IPS DF 19.7 (cell line): ENCODE results near the gene RAPGEF6.
"Not testable (repeated sequence)": the region's sequence is repeated elsewhere in the genome, so short reads cannot be mapped to it uniquely, and the experiment has no call there.

Experiments used
- DNase-seq: peaks from one replicate; pipeline ENCODE4 v3.0.0-alpha.2; 2013; ENCODE audit warnings: low read depth, low spot score

RAPGEF6 gene

GRCh38 chr5:131634996-131635683, at the start of gene RAPGEF6:
Gene RAPGEF6, minus strand, starts transcription at chr5:131635229. Its CDS starts 199 bp downstream, at chr5:131635030.
- DNase-seq = peak; percentile 98

GRCh38 chr5:131684595-131684994, 49.6 kb upstream of the RAPGEF6 start:
- no peak for DNase-seq

- no peak for DNase-seq
These were observed 49.0 kb upstream of the RAPGEF6 start for GRCh38 chr5:131684051-131684450.

- DNase-seq = no peak
These were observed 47.8 kb upstream of the RAPGEF6 start for GRCh38 chr5:131682826-131683225.

- no peak for DNase-seq
These were observed 47.1 kb upstream of the RAPGEF6 start for GRCh38 chr5:131682175-131682574.

GRCh38 chr5:131679911-131680310, 44.9 kb upstream of the RAPGEF6 start:
- no peak for DNase-seq

GRCh38 chr5:131678273-131678672, 43.2 kb upstream of the RAPGEF6 start:
- DNase-seq = not testable (repeated sequence)

- DNase-seq = no peak
These were observed 42.1 kb upstream of the RAPGEF6 start for GRCh38 chr5:131677115-131677514.

- no peak for DNase-seq
These were observed 37.7 kb upstream of the RAPGEF6 start for GRCh38 chr5:131672776-131673175.

- DNase-seq = no peak
These were observed 37.1 kb upstream of the RAPGEF6 start for GRCh38 chr5:131671994-131672655.

GRCh38 chr5:131671409-131671808, 36.4 kb upstream of the RAPGEF6 start:
- no peak for DNase-seq

GRCh38 chr5:131664929-131665328, 29.9 kb upstream of the RAPGEF6 start:
- no peak for DNase-seq

GRCh38 chr5:131661933-131662332, 26.9 kb upstream of the RAPGEF6 start:
- DNase-seq = no peak

GRCh38 chr5:131659841-131660240, 24.8 kb upstream of the RAPGEF6 start:
- no peak for DNase-seq

- DNase-seq = no peak
These were observed 24.3 kb upstream of the RAPGEF6 start for GRCh38 chr5:131659290-131659689.

- DNase-seq = no peak
These were observed 19.7 kb upstream of the RAPGEF6 start for GRCh38 chr5:131654776-131655175.

GRCh38 chr5:131654309-131654708, 19.3 kb upstream of the RAPGEF6 start:
- DNase-seq = no peak

GRCh38 chr5:131649161-131649560, 14.1 kb upstream of the RAPGEF6 start:
- DNase-seq = no peak

- DNase-seq = no peak
These were observed 12.2 kb upstream of the RAPGEF6 start for GRCh38 chr5:131647048-131647769.

GRCh38 chr5:131644822-131645221, 9.8 kb upstream of the RAPGEF6 start:
- no peak for DNase-seq

GRCh38 chr5:131644370-131644769, 9.3 kb upstream of the RAPGEF6 start:
- DNase-seq = no peak

- DNase-seq = no peak
These were observed 6.5 kb upstream of the RAPGEF6 start for GRCh38 chr5:131641494-131641893.
